ENCODE data around the gene ARHGAP24. TPM values are rescaled to one million over a fixed set of nuclear protein-coding genes. Genes with fewer than 3 reads are reported as not detected.

Gene ARHGAP24
- polyA plus RNA-seq, 1 of the 3 experiments (the other 2 are of a cell fraction): 1.4 TPM

- Histone ChIP-seq H3K27me3 (ENCODE audit: insufficient read depth) (no peaks in the 10 kb centered on the region), H3K9me3 (no peaks in the 10 kb centered on the region), H3K4me3 (ENCODE audit: low read depth in 2 of 2, low read length in 1 of 2) (no peak overlapping the region), H3K4me1 (ENCODE audit: control insufficient read depth in 1 of 2, insufficient read depth in 2 of 2, low read depth in 1 of 2, low read length in 1 of 2) (no peaks in the 10 kb centered on the region; a peak in 1 of 4 replicates), H4K20me1 (ENCODE audit: insufficient read depth) (no peaks in the 10 kb centered on the region), H3K4me2 (no peak overlapping the region), H3K9me2 (no peaks in the 10 kb centered on the region), H3K36me3 (replicated peaks in 1 of 2; ENCODE audit: control insufficient read depth in 1 of 2, insufficient read depth in 2 of 2, low read length in 1 of 2) (no peaks in the 10 kb centered on the region), H3K9ac (no peak overlapping the region), H3K79me2 (ENCODE audit: insufficient read depth) (no peaks in the 10 kb centered on the region), H3K27ac (ENCODE audit: low read depth in 2 of 2, low read length in 1 of 2) (no peak overlapping the region), H3F3A (replicated peaks; ENCODE audit: insufficient read depth) (no peaks in the 10 kb centered on the region), H2AFZ (ENCODE audit: low read depth) (no peak overlapping the region)
- ChIA-PET CTCF (no interaction called here), POLR2A (no interaction called here)
- TF ChIP-seq MEF2A (IDR thresholded peaks at IDR 0.05; ENCODE audit: borderline replicate concordance, low read depth) (no peak), EP300 (IDR thresholded peaks at IDR 0.05; ENCODE audit: borderline replicate concordance in 1 of 2, low read depth in 1 of 2, low read length in 1 of 2) (no peak), TEAD4 (IDR thresholded peaks at IDR 0.05; ENCODE audit: borderline replicate concordance, insufficient read depth) (no peak), FOXJ3 (CRISPR knock-in tag; IDR thresholded peaks at IDR 0.05) (no peak), YY1 (IDR thresholded peaks at IDR 0.05; ENCODE audit: low read depth) (no peak), ELF1 (IDR thresholded peaks at IDR 0.05) (no peak)
- 90% methylated on average over 1 of the region's 1 CpG for WGBS (ENCODE audit: low lambda C conversion rate)
- DNase-seq: no peak
Measured at GRCh38 chr4:85587952-85588351, 113.0 kb downstream of the ARHGAP24 start.

- no peaks in the 10 kb centered on the region for H3K9me3 ChIP-seq
- no peaks in the 10 kb centered on the region for H3K27me3 ChIP-seq (ENCODE audit: insufficient read depth)
- H3K4me3 ChIP-seq (ENCODE audit: low read depth in 2 of 2, low read length in 1 of 2): no peak overlapping the region
- CTCF ChIA-PET: no interaction called here
- POLR2A ChIA-PET: no interaction called here
- H3K9ac ChIP-seq: no peak overlapping the region
- H3K4me2 ChIP-seq: no peak overlapping the region
- no peak overlapping the region for H3K27ac ChIP-seq (ENCODE audit: low read depth in 2 of 2, low read length in 1 of 2)
- H4K20me1 ChIP-seq (ENCODE audit: insufficient read depth): no peaks in the 10 kb centered on the region
- no peak for DNase-seq
- H3K36me3 ChIP-seq (replicated peaks in 1 of 2; ENCODE audit: control insufficient read depth in 1 of 2, insufficient read depth in 2 of 2, low read length in 1 of 2): no peaks in the 10 kb centered on the region
- no peaks in the 10 kb centered on the region; a peak in 1 of 4 replicates for H3K4me1 ChIP-seq (ENCODE audit: control insufficient read depth in 1 of 2, insufficient read depth in 2 of 2, low read depth in 1 of 2, low read length in 1 of 2)
- no peak overlapping the region for H2AFZ ChIP-seq (ENCODE audit: low read depth)
- WGBS (ENCODE audit: low lambda C conversion rate): 53% methylated on average over 3 of the region's 3 CpGs
- TF ChIP-seq TAF1 (IDR thresholded peaks at IDR 0.05; ENCODE audit: borderline replicate concordance, low read depth, low read length) (no peak), EP300 (IDR thresholded peaks at IDR 0.05; ENCODE audit: borderline replicate concordance in 1 of 2, low read depth in 1 of 2, low read length in 1 of 2) (no peak), SIN3A (IDR thresholded peaks at IDR 0.05; ENCODE audit: borderline replicate concordance, low read depth, low read length) (no peak), MAX (IDR thresholded peaks at IDR 0.05; ENCODE audit: low read depth) (no peak), FOXM1 (IDR thresholded peaks at IDR 0.05; ENCODE audit: low read depth) (no peak), TCF12 (IDR thresholded peaks at IDR 0.05) (no peak), PBX3 (IDR thresholded peaks at IDR 0.05) (no peak), YY1 (IDR thresholded peaks at IDR 0.05; ENCODE audit: low read depth) (no peak), POLR2AphosphoS5 (IDR thresholded peaks at IDR 0.05; ENCODE audit: low read depth, low read length) (no peak), RAD21 (IDR thresholded peaks at IDR 0.05; ENCODE audit: low read length) (no peak), JUND (IDR thresholded peaks at IDR 0.05) (no peak), RXRA (IDR thresholded peaks at IDR 0.05; ENCODE audit: borderline replicate concordance, low read depth) (no peak), CTCF (IDR thresholded peaks at IDR 0.05) (no peak), CHD2 (IDR thresholded peaks at IDR 0.05; ENCODE audit: low read length, partially characterized antibody) (no peak), NFIC (IDR thresholded peaks at IDR 0.05; ENCODE audit: borderline replicate concordance) (no peak), TEAD4 (IDR thresholded peaks at IDR 0.05; ENCODE audit: borderline replicate concordance, insufficient read depth) (no peak)
- no peaks in the 10 kb centered on the region for H3K9me2 ChIP-seq
- H3F3A ChIP-seq (replicated peaks; ENCODE audit: insufficient read depth): no peaks in the 10 kb centered on the region
- no peaks in the 10 kb centered on the region for H3K79me2 ChIP-seq (ENCODE audit: insufficient read depth)
Measured at GRCh38 chr4:85591406-85592098, 116.6 kb downstream of the ARHGAP24 start.

Data from SK-N-SH (cell line).